CD14-positive monocyte (primary cell): ENCODE measurements around the gene PDE4C. TPM values are rescaled to one million over a fixed set of nuclear protein-coding genes. Genes with fewer than 3 reads are reported as not detected.

Experiments
- DNase-seq, 3 donors: peaks; one replicate each; pipeline ENCODE4 v3.0.0-alpha.2; 2011 to 2022
- H2AFZ ChIP-seq: 2 replicates; pipeline ENCODE4 v1.6.0; 2012; ENCODE audit warnings: mild to moderate bottlenecking, low read depth, low read length, inconsistent platforms; ENCODE audit not compliant: insufficient read depth, poor library complexity, severe bottlenecking
- H3K27ac ChIP-seq, 2 donors: 1 replicate in 1 of 2; 2 replicates in 1 of 2; pipeline ENCODE4 v1.5.1; 2012 to 2013; ENCODE audit warnings: low read length in 2 of 2, control low read depth in 1 of 2, inconsistent platforms in 1 of 2, low read depth in 1 of 2, mild to moderate bottlenecking in 1 of 2
- H3K27me3 ChIP-seq, 2 donors: one replicate each; pipeline versions ENCODE4 v1.6.0 to v1.6.1; 2011 to 2013; ENCODE audit warnings: low read length in 2 of 2; ENCODE audit not compliant: control insufficient read depth in 2 of 2, insufficient read depth in 2 of 2
- H3K36me3 ChIP-seq, 2 donors: replicated peaks in 1 of 2; 1 replicate in 1 of 2; 2 replicates in 1 of 2; pipeline versions ENCODE4 v1.5.1 to v1.6.1; 2012 to 2013; ENCODE audit warnings: low read length in 2 of 2, control low read depth in 1 of 2, inconsistent platforms in 1 of 2, mild to moderate bottlenecking in 1 of 2; ENCODE audit not compliant: insufficient read depth in 2 of 2, control insufficient read depth in 1 of 2
- H3K4me1 ChIP-seq, 2 donors: 1 replicate in 1 of 2; 2 replicates in 1 of 2; pipeline versions ENCODE4 v1.5.1 to v1.6.1; 2012 to 2013; ENCODE audit warnings: low read length in 2 of 2, control low read depth in 1 of 2, inconsistent platforms in 1 of 2, mild to moderate bottlenecking in 1 of 2, moderate library complexity in 1 of 2; ENCODE audit not compliant: insufficient read depth in 2 of 2, control insufficient read depth in 1 of 2
- H3K4me2 ChIP-seq: replicated peaks from 2 replicates; pipeline ENCODE3; 2012; ENCODE audit warnings: low read length, moderate library complexity, mild to moderate bottlenecking; ENCODE audit not compliant: poor library complexity, severe bottlenecking; ENCODE audit errors: extremely low read depth
- H3K4me3 ChIP-seq, 3 experiments: fragments of 200-600 bp in 1 of 3; sonication (generic) in 1 of 3; replicated peaks in 1 of 3; 1 replicate in 2 of 3; 2 replicates in 1 of 3; pipeline ENCODE4 v1.5.1; 2011 to 2013; ENCODE audit warnings: low read length in 3 of 3, mild to moderate bottlenecking in 3 of 3, control low read depth in 2 of 3, low read depth in 2 of 3, inconsistent platforms in 1 of 3, moderate library complexity in 1 of 3
- H3K79me2 ChIP-seq: 2 replicates; pipeline ENCODE4 v1.6.0; 2012; ENCODE audit warnings: mild to moderate bottlenecking, control low read depth, inconsistent platforms, low read length, moderate library complexity; ENCODE audit not compliant: insufficient read depth
- H3K9ac ChIP-seq: 2 replicates; pipeline ENCODE4 v1.6.0; 2017; ENCODE audit warnings: low read length, mild to moderate bottlenecking; ENCODE audit not compliant: insufficient read depth, poor library complexity, severe bottlenecking
- H3K9me3 ChIP-seq, 2 donors: replicated peaks in 1 of 2; 1 replicate in 1 of 2; 2 replicates in 1 of 2; pipeline versions ENCODE4 v1.5.1 to v1.6.1; 2012 to 2013; ENCODE audit warnings: low read length in 2 of 2, control low read depth in 1 of 2; ENCODE audit not compliant: control insufficient read depth in 1 of 2, insufficient read depth in 1 of 2
- H4K20me1 ChIP-seq: 2 replicates; pipeline ENCODE4 v1.6.0; 2012; ENCODE audit warnings: mild to moderate bottlenecking, low read length, control low read depth, moderate library complexity; ENCODE audit not compliant: insufficient read depth
- H3K27ac Mint-ChIP-seq, 7 donors: one replicate each; pipeline ENCODE4 v1.8.0; 2020; ENCODE audit warnings: mild to moderate bottlenecking in 7 of 7, mixed read lengths in 7 of 7, moderate library complexity in 6 of 7, inconsistent platforms in 2 of 7
- H3K27me3 Mint-ChIP-seq, 3 donors: one replicate each; pipeline ENCODE4 v1.8.0; 2021 to 2022; ENCODE audit warnings: low read depth in 3 of 3, mild to moderate bottlenecking in 3 of 3, mixed read lengths in 3 of 3, moderate library complexity in 3 of 3, inconsistent platforms in 1 of 3
- H3K36me3 Mint-ChIP-seq, 2 donors: one replicate each; pipeline ENCODE4 v1.8.0; 2020; ENCODE audit warnings: mixed read lengths in 2 of 2, inconsistent platforms in 1 of 2, mild to moderate bottlenecking in 1 of 2
- H3K4me1 Mint-ChIP-seq: one replicate; pipeline ENCODE4 v1.8.0; 2020; ENCODE audit warnings: mild to moderate bottlenecking, mixed read lengths
- H3K4me3 Mint-ChIP-seq, 2 donors: one replicate each; pipeline ENCODE4 v1.8.0; 2020; ENCODE audit warnings: mild to moderate bottlenecking in 2 of 2, mixed read lengths in 2 of 2, moderate library complexity in 1 of 2
- H3K9me3 Mint-ChIP-seq, 7 donors: one replicate each; pipeline ENCODE4 v1.8.0; 2020 to 2022; ENCODE audit warnings: mixed read lengths in 7 of 7, mild to moderate bottlenecking in 6 of 7, moderate library complexity in 6 of 7, inconsistent platforms in 2 of 7
- CTCF ChIP-seq: fragments of 200-600 bp; IDR thresholded peaks from one replicate; pipeline ENCODE4 v1.8.0; 2022; ENCODE audit warnings: antibody characterized with exemption, mild to moderate bottlenecking
- WGBS: methylation state at CpG from one replicate; pipeline ENCODE4 v1.1.5; 2013; ENCODE audit warnings: missing lambda C conversion rate; ENCODE audit not compliant: insufficient coverage; 5-methylcytosine and 5-hydroxymethylcytosine counted together
- intact Hi-C, 2 donors: fragments of 100-400 bp; cut with micrococcal nuclease; formaldehyde crosslinking; loops; one replicate each; pipeline versions ENCODE4 v1.15.0 to v1.15.1; 2023
- polyA plus RNA-seq, 3 donors: library from polyadenylated mRNA; depleted of rRNA in 1 of 3; unstranded in 2 of 3; stranded (reverse) in 1 of 3; fragments of 300-500 nt in 2 of 3; fragments of >200 nt in 1 of 3; fragmentation: Illumina TruSeq in 2 of 3; gene quantifications; 1 replicate in 2 of 3; 2 replicates in 1 of 3; pipeline ENCODE4 v1.2.3, GENCODE V29; 2012 to 2021

The PDE4C gene
- polyA plus RNA-seq, 3 donors = not detected

GRCh38 chr19:18257503-18258470 is 31.5 kb upstream of the PDE4C start:
- Histone ChIP-seq H2AFZ (no peak overlapping the region), H3K36me3 (no peaks in the 10 kb centered on the region), H4K20me1 (no peaks in the 10 kb centered on the region), H3K4me3 (no peak overlapping the region), H3K27me3 (no peaks in the 10 kb centered on the region), H3K4me2 (no peak overlapping the region), H3K9ac (no peak overlapping the region), H3K27ac (no peak overlapping the region), H3K79me2 (no peaks in the 10 kb centered on the region), H3K9me3 (no peaks in the 10 kb centered on the region), H3K4me1 (peaks cover 20 to 25% of the 10 kb centered on the region in 2 donors)
- Mint-ChIP-seq H3K36me3 (no peaks in the 10 kb centered on the region), H3K4me3 (no peak overlapping the region), H3K4me1 (peaks cover 19% of the 10 kb centered on the region), H3K9me3 (no peaks in the 10 kb centered on the region), H3K27ac (no peak overlapping the region), H3K27me3 (peaks cover 3 to 18% (median 8%) of the 10 kb centered on the region in 3 donors)
- no peak for TF ChIP-seq CTCF
- no peak for DNase-seq
- intact Hi-C loops = loop anchor here in 1 of 2 donors (10.0 kb wide), 1 partner anchor 193 kb away; no protein-coding TSS in a partner anchor
- 96% methylated on average over 34 of the region's 55 CpGs for WGBS

- Mint-ChIP-seq H3K4me1 (peaks cover 21% of the 10 kb centered on the region), H3K36me3 (no peaks in the 10 kb centered on the region), H3K4me3 (peak overlapping the region in 1 of 2 donors; percentile 80), H3K9me3 (no peaks in the 10 kb centered on the region), H3K27me3 (peaks cover 3 to 25% (median 10%) of the 10 kb centered on the region in 3 donors), H3K27ac (peak overlapping the region in 2 of 7 donors; percentile 78 to 87)
- TF ChIP-seq CTCF = no peak
- Histone ChIP-seq H3K79me2 (no peaks in the 10 kb centered on the region), H4K20me1 (no peaks in the 10 kb centered on the region), H3K4me3 (no peak overlapping the region), H3K9me3 (no peaks in the 10 kb centered on the region), H3K36me3 (no peaks in the 10 kb centered on the region), H2AFZ (no peak overlapping the region), H3K27ac (no peak overlapping the region), H3K27me3 (peaks cover 0 to 2% of the 10 kb centered on the region in 2 donors), H3K9ac (no peak overlapping the region), H3K4me2 (no peak overlapping the region), H3K4me1 (peaks cover 20 to 25% of the 10 kb centered on the region in 2 donors)
- intact Hi-C loops = loop anchor here (5.0 to 10.0 kb wide), 4 partner anchors 143 to 243 kb away; no protein-coding TSS in a partner anchor
- DNase-seq = peak in 1 of 3 donors; percentile 14
- WGBS = 4% methylated on average over 14 of the region's 24 CpGs
Observed at GRCh38 chr19:18254546-18255503, 28.6 kb upstream of the PDE4C start.
